Activated CD4-positive, alpha-beta T cell treated with anti-CD3 and anti-CD28 coated beads for 48 hours (primary cell): ENCODE results near the gene WDR26.

ENCODE experiments used
- DNase-seq: peaks from one replicate; pipeline ENCODE4 v3.0.0-alpha.2; 2020

The WDR26 gene

DNA sequence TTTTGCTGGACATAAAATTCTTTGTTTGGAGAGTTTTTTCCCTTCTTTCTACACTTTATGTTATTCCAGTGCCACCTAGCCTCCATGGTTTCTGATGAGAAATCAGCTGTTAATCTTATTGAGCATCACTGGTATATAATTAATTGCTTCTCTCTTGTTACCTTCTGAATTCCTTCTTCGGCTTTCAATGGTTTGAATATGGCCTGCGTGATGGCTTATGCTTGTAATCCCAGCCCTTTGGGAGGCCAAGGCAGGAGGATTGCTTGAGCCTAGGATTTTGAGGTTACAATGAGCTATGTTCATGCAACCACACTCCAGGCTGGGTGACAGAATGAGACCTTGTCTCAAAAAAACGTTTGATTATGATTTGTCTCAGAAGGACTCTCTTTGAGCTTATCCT, 90.9 kb downstream of the WDR26 start:
- DNase-seq = no peak

DNA sequence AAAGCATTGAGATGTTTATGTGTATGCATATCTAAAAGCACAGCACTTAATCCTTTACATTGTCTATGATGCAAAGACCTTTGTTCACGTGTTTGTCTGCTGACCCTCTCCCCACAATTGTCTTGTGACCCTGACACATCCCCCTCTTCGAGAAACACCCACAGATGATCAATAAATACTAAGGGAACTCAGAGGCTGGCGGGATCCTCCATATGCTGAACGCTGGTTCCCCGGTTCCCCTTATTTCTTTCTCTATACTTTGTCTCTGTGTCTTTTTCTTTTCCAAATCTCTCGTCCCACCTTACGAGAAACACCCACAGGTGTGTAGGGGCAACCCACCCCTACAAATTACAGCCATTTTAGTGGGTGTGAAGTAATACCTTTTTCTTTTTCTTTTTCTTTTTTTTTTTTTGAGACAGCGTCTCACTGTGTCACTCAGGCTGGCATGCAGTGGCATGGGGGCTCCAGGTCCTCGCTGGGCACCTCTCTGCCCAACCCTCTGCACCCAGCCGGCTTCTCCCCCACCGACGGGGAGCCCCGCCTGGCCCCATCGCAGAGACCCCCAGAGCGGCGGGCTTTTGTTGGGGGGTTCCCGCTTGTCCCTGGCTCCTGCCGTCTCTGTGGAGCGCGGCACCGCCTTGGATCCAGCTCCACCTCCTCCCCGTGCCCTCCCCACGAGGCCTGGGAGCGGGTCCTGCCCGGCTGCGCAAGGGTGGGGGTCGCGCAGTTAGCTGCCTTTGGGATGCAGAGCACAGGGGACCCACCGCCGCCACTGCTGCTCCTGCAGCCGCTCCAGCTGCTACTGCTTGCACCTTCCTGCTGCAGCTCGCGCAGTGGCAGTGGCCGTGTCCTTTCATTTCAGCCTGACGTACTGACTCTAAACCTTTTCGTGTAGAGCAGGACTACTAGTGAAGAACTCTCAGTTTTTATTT, 93.9 kb downstream of the WDR26 start:
- peak; percentile 36 for DNase-seq

DNA sequence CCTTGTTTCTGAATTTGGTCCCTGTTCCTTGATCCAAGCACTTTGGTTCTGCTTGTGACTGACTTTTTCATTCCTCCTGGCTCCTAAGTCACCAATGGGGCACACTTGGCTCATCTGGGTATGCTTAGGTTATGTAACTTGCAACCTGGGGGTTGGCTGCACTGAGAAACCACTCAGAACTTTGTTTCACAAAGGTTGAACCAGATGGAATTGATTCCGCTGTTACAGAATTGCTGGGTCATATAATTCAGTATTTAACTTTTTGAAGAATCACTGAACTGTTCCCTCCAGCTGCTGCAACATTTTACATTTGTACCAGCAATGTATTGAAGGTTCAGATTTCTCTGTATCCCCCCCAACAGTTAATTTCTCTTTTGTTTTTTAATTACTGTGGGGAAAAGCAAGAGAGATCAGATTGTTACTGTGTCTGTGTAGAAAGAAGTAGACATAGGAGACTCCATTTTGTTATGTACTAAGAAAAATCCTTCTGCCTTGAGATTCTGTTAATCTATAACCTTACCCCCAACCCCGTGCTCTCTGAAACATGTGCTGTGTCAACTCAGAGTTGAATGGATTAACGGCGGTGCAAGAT, 95.1 kb downstream of the WDR26 start:
- DNase-seq = no peak

DNA sequence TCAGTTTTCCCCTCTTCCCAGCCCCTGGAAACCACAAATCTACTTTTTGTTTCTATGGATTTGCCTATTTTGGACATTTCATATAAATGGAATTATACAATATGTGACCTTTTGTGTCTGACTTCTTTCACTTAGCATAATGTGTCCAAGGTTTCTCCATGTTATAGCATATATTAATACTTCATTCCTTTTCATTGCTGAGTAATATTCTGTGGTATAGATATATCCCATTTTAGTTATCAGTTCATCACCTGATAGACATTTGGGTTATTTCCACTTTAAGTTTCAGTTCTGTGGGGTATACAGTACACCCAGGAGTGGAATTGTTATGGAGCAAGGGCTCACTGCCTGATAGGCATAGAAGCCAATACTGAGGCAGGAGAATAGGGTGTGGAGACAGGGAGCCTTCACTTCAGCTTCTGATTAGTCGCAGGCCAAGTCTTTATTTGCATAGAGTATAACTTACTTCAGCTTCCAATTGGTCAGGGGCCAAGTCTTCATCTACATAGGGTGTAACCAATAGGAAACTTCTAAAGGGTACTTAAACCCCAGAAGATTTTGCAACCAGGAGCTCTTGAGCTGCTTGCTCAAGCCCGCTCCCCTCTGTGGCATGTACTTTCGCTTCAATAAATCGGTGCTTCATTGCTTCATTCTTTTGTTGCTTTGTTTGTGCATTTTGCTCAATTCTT, 96.3 kb downstream of the WDR26 start:
- DNase-seq = no peak
